K562 (cell line): ENCODE data around the gene TDRD3. TPM values are rescaled to one million over a fixed set of nuclear protein-coding genes. Genes with fewer than 3 reads are reported as not detected.

Source experiments
- ATAC-seq: fragments of 200-7000 bp; cut with Tn5 transposase; 3 replicates; pipeline ENCODE4 v1.9.1; 2020; ENCODE audit warnings: moderate library complexity
- BruUV-seq: library from RNA; stranded (reverse); fragments of 400-500 nt; replicated peaks from 2 replicates; lab custom pipeline; 2021; lab: Mats Ljungman, UMichigan
- CTCF ChIA-PET: fragments of 300-600 bp; formaldehyde crosslinking; extraction: SDS; loops from one replicate; lab custom pipeline; 2021; ENCODE audit warnings: low intra/inter-chr PET ratio; lab: Yijun Ruan, JAX
- POLR2A ChIA-PET: fragments of 300-600, 350-650 bp; sonication (Branson Sonifier 250); formaldehyde crosslinking; extraction: SDS; loops from one replicate; lab custom pipeline; 2021; ENCODE audit warnings: antibody characterized with exemption, inconsistent platforms; lab: Yijun Ruan, JAX
- DNase-seq, 4 experiments: peaks; one replicate each; pipeline versions ENCODE4 v3.0.0 to v3.0.0-alpha.2; 2011 to 2018; ENCODE audit warnings: low spot score in 3 of 4, mixed read lengths in 3 of 4; ENCODE audit errors: extremely low read depth in 1 of 4
- FAIRE-seq: peaks from 2 replicates; lab custom pipeline; 2011; peaks lifted over from hg19 to GRCh38; lab: Jason Lieb, UNC
- H2AFZ ChIP-seq: 2 replicates; pipeline ENCODE4 v1.6.0; 2011; ENCODE audit warnings: low read depth, low read length, control low read depth, inconsistent platforms
- H3K27ac ChIP-seq: fragments of 200-600 bp; 3 replicates; pipeline ENCODE4 v1.8.0; 2011; ENCODE audit warnings: low read depth, mild to moderate bottlenecking, control low read depth, inconsistent platforms, low read length, moderate library complexity, mixed read lengths; ENCODE audit errors: extremely low read depth
- H3K27me3 ChIP-seq, 2 experiments: fragments of 300-600 bp in 1 of 2; 2 replicates in 1 of 2; 3 replicates in 1 of 2; pipeline versions ENCODE4 v1.6.0 to v1.8.0; 2011; ENCODE audit warnings: inconsistent platforms in 2 of 2, low read length in 2 of 2, mild to moderate bottlenecking in 1 of 2, mixed read lengths in 1 of 2, moderate library complexity in 1 of 2; ENCODE audit not compliant: control insufficient read depth in 2 of 2, insufficient read depth in 2 of 2
- H3K36me3 ChIP-seq: fragments of 300-600 bp; 3 replicates; pipeline ENCODE4 v1.8.0; 2011; ENCODE audit warnings: mild to moderate bottlenecking, low read length, inconsistent platforms; ENCODE audit not compliant: control insufficient read depth, insufficient read depth
- H3K4me1 ChIP-seq, 2 experiments: fragments of 200-600 bp in 1 of 2; replicated peaks in 1 of 2; 2 replicates in 1 of 2; 3 replicates in 1 of 2; pipeline versions ENCODE4 v1.5.1 to v1.8.0; 2011; ENCODE audit warnings: inconsistent platforms in 2 of 2, low read length in 2 of 2, mild to moderate bottlenecking in 1 of 2, mixed read lengths in 1 of 2, moderate library complexity in 1 of 2; ENCODE audit not compliant: control insufficient read depth in 2 of 2, insufficient read depth in 2 of 2
- H3K4me2 ChIP-seq: 2 replicates; pipeline ENCODE4 v1.6.1; 2011; ENCODE audit warnings: low read length, control low read depth, inconsistent platforms, mixed read lengths; ENCODE audit not compliant: insufficient read depth
- H3K4me3 ChIP-seq: fragments of 200-600 bp; sonication (generic), shearing (Covaris generic); 2 replicates; pipeline ENCODE4 v1.5.1; 2016; ENCODE audit warnings: control low read depth, inconsistent platforms
- H3K79me2 ChIP-seq: fragments of 200-600 bp; 3 replicates; pipeline ENCODE4 v1.8.0; 2011; ENCODE audit warnings: low read length, inconsistent platforms; ENCODE audit not compliant: control insufficient read depth, insufficient read depth
- H3K9ac ChIP-seq, 2 experiments: 2 replicates each; pipeline versions ENCODE4 v1.6.0 to v1.6.1; 2011; ENCODE audit warnings: low read depth in 2 of 2, low read length in 2 of 2, control low read depth in 1 of 2, inconsistent platforms in 1 of 2, mild to moderate bottlenecking in 1 of 2, mixed read lengths in 1 of 2; ENCODE audit not compliant: insufficient read depth in 1 of 2
- H3K9me1 ChIP-seq: one replicate; pipeline ENCODE4 v1.6.0; 2011; ENCODE audit warnings: inconsistent platforms, mild to moderate bottlenecking, low read length, moderate library complexity; ENCODE audit not compliant: control insufficient read depth, insufficient read depth
- H3K9me3 ChIP-seq: replicated peaks from 2 replicates; pipeline ENCODE4 v1.5.1; 2011; ENCODE audit warnings: low read depth, low read length, inconsistent platforms; ENCODE audit not compliant: control insufficient read depth, insufficient read depth
- H4K20me1 ChIP-seq: replicated peaks from 2 replicates; pipeline ENCODE4 v1.6.1; 2011; ENCODE audit warnings: low read length, inconsistent platforms, mixed read lengths; ENCODE audit not compliant: control insufficient read depth, insufficient read depth
- BMI1 ChIP-seq: fragments of 150-350 bp; IDR thresholded peaks from 2 replicates; pipeline ENCODE4 v1.6.1; 2014; ENCODE audit warnings: low read length
- ELF1 ChIP-seq: fragments of 200-800 bp; sonication (Bioruptor generic); IDR thresholded peaks from 2 replicates; pipeline ENCODE4 v1.6.1; 2016; ENCODE audit warnings: missing genetic modification characterization, missing compliant biosample characterization
- FOXJ3 ChIP-seq: sonication (generic); formaldehyde crosslinking; IDR thresholded peaks from 2 replicates; pipeline ENCODE4 v1.4.0; 2020; ENCODE audit warnings: mild to moderate bottlenecking, missing genetic modification reagents
- GTF2A2 ChIP-seq: IDR thresholded peaks from 2 replicates; pipeline ENCODE4 v1.6.1; 2016; ENCODE audit warnings: mild to moderate bottlenecking, missing genetic modification characterization, missing compliant biosample characterization
- HMG20A ChIP-seq: fragments of 450-650 bp; formaldehyde crosslinking; conservative IDR thresholded peaks from 2 replicates; pipeline ENCODE4 v1.4.0; 2020; ENCODE audit warnings: mild to moderate bottlenecking, mixed read lengths
- NFATC3 ChIP-seq: fragments of 450-650 bp; IDR thresholded peaks from 2 replicates; pipeline ENCODE4 v1.6.1; 2017; ENCODE audit warnings: mild to moderate bottlenecking
- NR2C2 ChIP-seq, 2 experiments: fragments of 200-800 bp in 1 of 2; sonication (Bioruptor generic) in 1 of 2; sonication (generic) in 1 of 2; formaldehyde crosslinking in 1 of 2; IDR thresholded peaks; 2 replicates each; pipeline versions ENCODE4 v1.6.1 to v1.8.0; 2016 to 2022; ENCODE audit warnings: mild to moderate bottlenecking in 1 of 2, missing compliant biosample characterization in 1 of 2, missing genetic modification characterization in 1 of 2, missing genetic modification reagents in 1 of 2
- SP1 ChIP-seq: sonication (generic); formaldehyde crosslinking; IDR thresholded peaks from 2 replicates; pipeline ENCODE4 v1.8.1; 2022; ENCODE audit warnings: mild to moderate bottlenecking, missing genetic modification reagents
- TAF15 ChIP-seq: fragments of 200-400 bp; formaldehyde crosslinking; IDR thresholded peaks from 2 replicates; pipeline ENCODE4 v1.6.1; 2017; ENCODE audit warnings: mild to moderate bottlenecking, low read depth, low read length, moderate library complexity
- ZNF212 ChIP-seq: fragments of 450-650 bp; formaldehyde crosslinking; IDR thresholded peaks from 2 replicates; pipeline ENCODE4 v1.4.0; 2020; ENCODE audit warnings: mild to moderate bottlenecking
- ZNF644 ChIP-seq: fragments of 200-800 bp; sonication (Bioruptor generic); IDR thresholded peaks from 2 replicates; pipeline ENCODE4 v1.6.1; 2016; ENCODE audit warnings: low read depth, missing genetic modification characterization, missing compliant biosample characterization
- in situ Hi-C: fragments of 300-500 bp; cut with MboI; formaldehyde crosslinking; loops from 4 replicates; pipeline ENCODE4 v1.15.0; 2018; ENCODE audit warnings: inconsistent platforms, mixed read lengths
- intact Hi-C: fragments of 100-400 bp; cut with micrococcal nuclease; formaldehyde crosslinking; loops from 2 replicates; pipeline ENCODE4 v1.14.2; 2022
- polyA plus RNA-seq, 8 experiments: library from polyadenylated mRNA; depleted of rRNA in 4 of 8; stranded (reverse) in 5 of 8; unstranded in 3 of 8; fragments of >200 nt; fragmentation: Nextera tagmentation in 2 of 8; fragmentation: Illumina TruSeq in 1 of 8; extraction: Ambion mirVana in 2 of 8; extraction: Trizol in 1 of 8; gene quantifications; 2 replicates each; pipeline versions ENCODE4 v1.2.1 to v1.2.3, GENCODE V29; 2011 to 2014; ENCODE audit warnings: inconsistent platforms in 1 of 8, missing spikeins in 1 of 8
- total RNA-seq, 7 experiments: library from RNA; depleted of rRNA in 6 of 7; stranded (reverse); fragments of >200 nt in 6 of 7; fragmentation: Illumina TruSeq in 2 of 7; extraction: Trizol in 2 of 7; gene quantifications; 2 replicates each; pipeline versions ENCODE4 v1.2.1 to v1.2.3, GENCODE V29; 2011 to 2021; ENCODE audit warnings: low replicate concordance in 1 of 7
- TF ChIP-seq, protein P1 (sequence below): sonication (generic); formaldehyde crosslinking; IDR thresholded peaks from 2 replicates; pipeline ENCODE4 v1.8.1; 2023; ENCODE audit warnings: mild to moderate bottlenecking, missing genetic modification reagents
- TF ChIP-seq, protein P2 (sequence below): sonication (generic); formaldehyde crosslinking; IDR thresholded peaks from 2 replicates; pipeline ENCODE4 v1.8.1; 2023; ENCODE audit warnings: mild to moderate bottlenecking, missing genetic modification reagents
- TF ChIP-seq, protein P3 (sequence below): fragments of 450-650 bp; formaldehyde crosslinking; IDR thresholded peaks from 2 replicates; pipeline ENCODE4 v1.4.0; 2020; ENCODE audit warnings: mild to moderate bottlenecking, mixed read lengths

The TDRD3 gene
- total and polyA plus RNA-seq, 9 of the 15 experiments (the other 6 are each of a cell fraction or from before 2014, with no cell fraction given), result 3.6 to 16.4 (median 9.5) TPM

DNA sequence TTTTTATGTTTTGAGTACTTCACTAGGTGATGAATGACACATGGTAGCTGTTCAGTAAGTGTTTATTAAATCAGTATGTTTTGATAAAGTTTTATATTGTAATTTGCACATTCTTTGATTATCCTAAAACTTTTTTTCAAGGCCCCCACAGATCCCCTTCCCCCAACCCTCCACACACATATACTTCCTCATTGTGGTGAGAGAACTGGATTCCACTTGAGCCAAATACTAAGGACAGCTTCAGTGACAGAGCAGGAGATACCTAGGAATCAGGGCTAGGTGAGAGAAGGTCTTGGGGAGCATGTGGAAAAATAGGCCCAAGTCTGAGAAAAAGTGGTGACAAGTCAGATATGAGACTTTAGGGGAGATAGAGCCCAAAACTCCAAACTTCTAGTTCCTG, 174.6 kb downstream of the TDRD3 start:
- peak overlapping the region; percentile 33; the same call in 1 of the 3 replicates for H3K27ac ChIP-seq
- no peak for FAIRE-seq
- TF ChIP-seq SP1 (CRISPR knock-in tag), result no peak
- no peak for TF ChIP-seq ZNF644 (tag)
- TF ChIP-seq, protein P1, sequence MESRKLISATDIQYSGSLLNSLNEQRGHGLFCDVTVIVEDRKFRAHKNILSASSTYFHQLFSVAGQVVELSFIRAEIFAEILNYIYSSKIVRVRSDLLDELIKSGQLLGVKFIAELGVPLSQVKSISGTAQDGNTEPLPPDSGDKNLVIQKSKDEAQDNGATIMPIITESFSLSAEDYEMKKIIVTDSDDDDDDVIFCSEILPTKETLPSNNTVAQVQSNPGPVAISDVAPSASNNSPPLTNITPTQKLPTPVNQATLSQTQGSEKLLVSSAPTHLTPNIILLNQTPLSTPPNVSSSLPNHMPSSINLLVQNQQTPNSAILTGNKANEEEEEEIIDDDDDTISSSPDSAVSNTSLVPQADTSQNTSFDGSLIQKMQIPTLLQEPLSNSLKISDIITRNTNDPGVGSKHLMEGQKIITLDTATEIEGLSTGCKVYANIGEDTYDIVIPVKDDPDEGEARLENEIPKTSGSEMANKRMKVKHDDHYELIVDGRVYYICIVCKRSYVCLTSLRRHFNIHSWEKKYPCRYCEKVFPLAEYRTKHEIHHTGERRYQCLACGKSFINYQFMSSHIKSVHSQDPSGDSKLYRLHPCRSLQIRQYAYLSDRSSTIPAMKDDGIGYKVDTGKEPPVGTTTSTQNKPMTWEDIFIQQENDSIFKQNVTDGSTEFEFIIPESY, result no peak
- TF ChIP-seq, protein P2, sequence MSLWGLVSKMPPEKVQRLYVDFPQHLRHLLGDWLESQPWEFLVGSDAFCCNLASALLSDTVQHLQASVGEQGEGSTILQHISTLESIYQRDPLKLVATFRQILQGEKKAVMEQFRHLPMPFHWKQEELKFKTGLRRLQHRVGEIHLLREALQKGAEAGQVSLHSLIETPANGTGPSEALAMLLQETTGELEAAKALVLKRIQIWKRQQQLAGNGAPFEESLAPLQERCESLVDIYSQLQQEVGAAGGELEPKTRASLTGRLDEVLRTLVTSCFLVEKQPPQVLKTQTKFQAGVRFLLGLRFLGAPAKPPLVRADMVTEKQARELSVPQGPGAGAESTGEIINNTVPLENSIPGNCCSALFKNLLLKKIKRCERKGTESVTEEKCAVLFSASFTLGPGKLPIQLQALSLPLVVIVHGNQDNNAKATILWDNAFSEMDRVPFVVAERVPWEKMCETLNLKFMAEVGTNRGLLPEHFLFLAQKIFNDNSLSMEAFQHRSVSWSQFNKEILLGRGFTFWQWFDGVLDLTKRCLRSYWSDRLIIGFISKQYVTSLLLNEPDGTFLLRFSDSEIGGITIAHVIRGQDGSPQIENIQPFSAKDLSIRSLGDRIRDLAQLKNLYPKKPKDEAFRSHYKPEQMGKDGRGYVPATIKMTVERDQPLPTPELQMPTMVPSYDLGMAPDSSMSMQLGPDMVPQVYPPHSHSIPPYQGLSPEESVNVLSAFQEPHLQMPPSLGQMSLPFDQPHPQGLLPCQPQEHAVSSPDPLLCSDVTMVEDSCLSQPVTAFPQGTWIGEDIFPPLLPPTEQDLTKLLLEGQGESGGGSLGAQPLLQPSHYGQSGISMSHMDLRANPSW (CRISPR knock-in tag), result no peak
- no peak for TF ChIP-seq TAF15
- no peak for TF ChIP-seq FOXJ3 (CRISPR knock-in tag)
- TF ChIP-seq BMI1, result no peak
- TF ChIP-seq NR2C2 (CRISPR knock-in tag; IDR thresholded peaks at IDR 0.05), result no peak
- TF ChIP-seq NR2C2 (tag; IDR thresholded peaks at IDR 0.05), result no peak
- TF ChIP-seq NFATC3, result no peak
- no peak for TF ChIP-seq ELF1 (tag)
- no peak for TF ChIP-seq GTF2A2 (tag)
- TF ChIP-seq HMG20A (CRISPR knock-in tag), result no peak
- TF ChIP-seq ZNF212, result no peak
- TF ChIP-seq, protein P3, sequence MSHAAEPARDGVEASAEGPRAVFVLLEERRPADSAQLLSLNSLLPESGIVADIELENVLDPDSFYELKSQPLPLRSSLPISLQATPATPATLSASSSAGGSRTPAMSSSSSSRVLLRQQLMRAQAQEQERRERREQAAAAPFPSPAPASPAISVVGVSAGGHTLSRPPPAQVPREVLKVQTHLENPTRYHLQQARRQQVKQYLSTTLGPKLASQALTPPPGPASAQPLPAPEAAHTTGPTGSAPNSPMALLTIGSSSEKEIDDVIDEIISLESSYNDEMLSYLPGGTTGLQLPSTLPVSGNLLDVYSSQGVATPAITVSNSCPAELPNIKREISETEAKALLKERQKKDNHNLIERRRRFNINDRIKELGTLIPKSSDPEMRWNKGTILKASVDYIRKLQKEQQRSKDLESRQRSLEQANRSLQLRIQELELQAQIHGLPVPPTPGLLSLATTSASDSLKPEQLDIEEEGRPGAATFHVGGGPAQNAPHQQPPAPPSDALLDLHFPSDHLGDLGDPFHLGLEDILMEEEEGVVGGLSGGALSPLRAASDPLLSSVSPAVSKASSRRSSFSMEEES, result no peak

More for the DNA sequence above, 174.6 kb downstream of the TDRD3 start:
- Histone ChIP-seq H3K4me2 (no peak overlapping the region), H4K20me1 (no peaks in the 10 kb centered on the region), H3K4me3 (no peak overlapping the region), H3K27me3 (no peaks in the 10 kb centered on the region), H3K79me2 (no peaks in the 10 kb centered on the region), H3K9ac (no peak overlapping the region), H3K36me3 (no peaks in the 10 kb centered on the region), H3K9me1 (no peaks in the 10 kb centered on the region), H3K4me1 (peaks cover 0 to 6% of the 10 kb centered on the region in 2 experiments; a peak in 1 of 5 replicates), H2AFZ (no peak overlapping the region), H3K9me3 (no peaks in the 10 kb centered on the region)
- in situ Hi-C loops, result no loop called here
- CTCF ChIA-PET, result no interaction called here
- intact Hi-C loops, result no loop called here
- DNase-seq (no peak), ATAC-seq (no peak)
- BruUV-seq, result no TSS peak
- POLR2A ChIA-PET, result interaction anchor here (0.7 kb wide), 1 partner anchor 397 kb away, joined by 3 read pairs; no protein-coding TSS in a partner anchor
